HCT116 (cell line): ENCODE data around the gene GDPD5.

Experiments
- CEBPB ChIP-seq: IDR thresholded peaks from 2 replicates; pipeline ENCODE4 v1.6.1; 2012; ENCODE audit warnings: low read depth
- ELF1 ChIP-seq: IDR thresholded peaks from 2 replicates; pipeline ENCODE4 v1.6.1; 2012; ENCODE audit warnings: low read depth, borderline replicate concordance
- EZH2 ChIP-seq: fragments of 200-600 bp; sonication (generic); IDR thresholded peaks from 2 replicates; pipeline ENCODE4 v1.6.1; 2017; ENCODE audit warnings: antibody characterized with exemption, mixed run types
- FOSL1 ChIP-seq: IDR thresholded peaks from 2 replicates; pipeline ENCODE4 v1.6.1; 2012; ENCODE audit warnings: low read depth
- JUND ChIP-seq: IDR thresholded peaks from 2 replicates; pipeline ENCODE4 v1.6.1; 2012
- POLR2A ChIP-seq: IDR thresholded peaks from 2 replicates; pipeline ENCODE4 v1.7.0; 2011; ENCODE audit warnings: borderline replicate concordance; ENCODE audit not compliant: insufficient read depth, insufficient read length; ENCODE audit errors: extremely low read depth
- POLR2AphosphoS5 ChIP-seq: IDR thresholded peaks from 2 replicates; pipeline ENCODE4 v1.6.1; 2011; ENCODE audit warnings: mild to moderate bottlenecking, low read depth, low read length, moderate library complexity
- RAD21 ChIP-seq: IDR thresholded peaks from 2 replicates; pipeline ENCODE4 v1.6.1; 2012; ENCODE audit warnings: low read depth, mild to moderate bottlenecking
- SIN3A ChIP-seq: IDR thresholded peaks from 2 replicates; pipeline ENCODE4 v1.6.1; 2012; ENCODE audit warnings: low read depth
- ZFX ChIP-seq: fragments of 450-650 bp; IDR thresholded peaks from 2 replicates; pipeline ENCODE4 v1.6.1; 2017
- ZNF274 ChIP-seq: fragments of 200-500 bp; sonication (Bioruptor generic); IDR thresholded peaks from 2 replicates; pipeline ENCODE4 v1.6.1; 2014; ENCODE audit warnings: mild to moderate bottlenecking, low read depth, low read length, inconsistent platforms
- TF ChIP-seq, protein P1 (sequence below), 3 experiments: fragments of 200-600 bp in 1 of 3; sonication (generic) in 1 of 3; IDR thresholded peaks in 2 of 3; conservative IDR thresholded peaks in 1 of 3; 2 replicates each; pipeline ENCODE4 v1.5.1; 2012 to 2017; ENCODE audit warnings: low read depth in 2 of 3, low read length in 2 of 3, antibody characterized with exemption in 1 of 3, borderline replicate concordance in 1 of 3, control low read depth in 1 of 3, mild to moderate bottlenecking in 1 of 3, mixed read lengths in 1 of 3, mixed run types in 1 of 3, moderate library complexity in 1 of 3; ENCODE audit not compliant: insufficient read depth in 1 of 3
- TF ChIP-seq, protein P2 (sequence below): IDR thresholded peaks from 2 replicates; pipeline ENCODE4 v1.6.1; 2012; ENCODE audit warnings: low read depth
- TF ChIP-seq, protein P3 (sequence below): IDR thresholded peaks from 2 replicates; pipeline ENCODE4 v1.6.1; 2012

DNA sequence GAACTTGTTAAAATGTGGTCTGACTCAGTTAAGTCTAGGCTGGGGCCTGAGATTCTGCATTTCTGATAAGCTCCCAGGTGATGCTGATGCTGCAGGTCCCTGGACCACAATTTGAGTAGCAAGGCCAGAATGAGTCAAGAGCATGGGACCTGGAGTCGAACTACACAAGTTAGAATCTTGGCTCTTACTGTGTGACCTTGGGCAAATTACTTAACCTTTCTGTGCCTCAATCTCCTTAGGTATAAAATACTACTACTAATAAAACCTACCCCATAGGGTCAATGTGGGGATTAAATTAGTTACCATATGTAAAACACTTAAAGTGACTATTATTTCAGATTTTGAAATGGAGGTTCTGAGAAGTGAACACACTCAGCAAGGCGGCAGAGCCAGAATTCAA lies 34.3 kb downstream of the GDPD5 start:
- TF ChIP-seq, protein P1, sequence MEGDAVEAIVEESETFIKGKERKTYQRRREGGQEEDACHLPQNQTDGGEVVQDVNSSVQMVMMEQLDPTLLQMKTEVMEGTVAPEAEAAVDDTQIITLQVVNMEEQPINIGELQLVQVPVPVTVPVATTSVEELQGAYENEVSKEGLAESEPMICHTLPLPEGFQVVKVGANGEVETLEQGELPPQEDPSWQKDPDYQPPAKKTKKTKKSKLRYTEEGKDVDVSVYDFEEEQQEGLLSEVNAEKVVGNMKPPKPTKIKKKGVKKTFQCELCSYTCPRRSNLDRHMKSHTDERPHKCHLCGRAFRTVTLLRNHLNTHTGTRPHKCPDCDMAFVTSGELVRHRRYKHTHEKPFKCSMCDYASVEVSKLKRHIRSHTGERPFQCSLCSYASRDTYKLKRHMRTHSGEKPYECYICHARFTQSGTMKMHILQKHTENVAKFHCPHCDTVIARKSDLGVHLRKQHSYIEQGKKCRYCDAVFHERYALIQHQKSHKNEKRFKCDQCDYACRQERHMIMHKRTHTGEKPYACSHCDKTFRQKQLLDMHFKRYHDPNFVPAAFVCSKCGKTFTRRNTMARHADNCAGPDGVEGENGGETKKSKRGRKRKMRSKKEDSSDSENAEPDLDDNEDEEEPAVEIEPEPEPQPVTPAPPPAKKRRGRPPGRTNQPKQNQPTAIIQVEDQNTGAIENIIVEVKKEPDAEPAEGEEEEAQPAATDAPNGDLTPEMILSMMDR (IDR thresholded peaks at IDR 0.05 in 2 of 3, conservative IDR thresholded peaks at IDR 0.05 in 1 of 3; ENCODE audit: borderline replicate concordance in 1 of 3, insufficient read depth in 1 of 3, low read depth in 2 of 3, low read length in 2 of 3): no peak
- TF ChIP-seq ZNF274: no peak
- TF ChIP-seq POLR2A: no peak
- TF ChIP-seq CEBPB: no peak
- TF ChIP-seq FOSL1: no peak
- TF ChIP-seq ZFX: no peak
- TF ChIP-seq, protein P2, sequence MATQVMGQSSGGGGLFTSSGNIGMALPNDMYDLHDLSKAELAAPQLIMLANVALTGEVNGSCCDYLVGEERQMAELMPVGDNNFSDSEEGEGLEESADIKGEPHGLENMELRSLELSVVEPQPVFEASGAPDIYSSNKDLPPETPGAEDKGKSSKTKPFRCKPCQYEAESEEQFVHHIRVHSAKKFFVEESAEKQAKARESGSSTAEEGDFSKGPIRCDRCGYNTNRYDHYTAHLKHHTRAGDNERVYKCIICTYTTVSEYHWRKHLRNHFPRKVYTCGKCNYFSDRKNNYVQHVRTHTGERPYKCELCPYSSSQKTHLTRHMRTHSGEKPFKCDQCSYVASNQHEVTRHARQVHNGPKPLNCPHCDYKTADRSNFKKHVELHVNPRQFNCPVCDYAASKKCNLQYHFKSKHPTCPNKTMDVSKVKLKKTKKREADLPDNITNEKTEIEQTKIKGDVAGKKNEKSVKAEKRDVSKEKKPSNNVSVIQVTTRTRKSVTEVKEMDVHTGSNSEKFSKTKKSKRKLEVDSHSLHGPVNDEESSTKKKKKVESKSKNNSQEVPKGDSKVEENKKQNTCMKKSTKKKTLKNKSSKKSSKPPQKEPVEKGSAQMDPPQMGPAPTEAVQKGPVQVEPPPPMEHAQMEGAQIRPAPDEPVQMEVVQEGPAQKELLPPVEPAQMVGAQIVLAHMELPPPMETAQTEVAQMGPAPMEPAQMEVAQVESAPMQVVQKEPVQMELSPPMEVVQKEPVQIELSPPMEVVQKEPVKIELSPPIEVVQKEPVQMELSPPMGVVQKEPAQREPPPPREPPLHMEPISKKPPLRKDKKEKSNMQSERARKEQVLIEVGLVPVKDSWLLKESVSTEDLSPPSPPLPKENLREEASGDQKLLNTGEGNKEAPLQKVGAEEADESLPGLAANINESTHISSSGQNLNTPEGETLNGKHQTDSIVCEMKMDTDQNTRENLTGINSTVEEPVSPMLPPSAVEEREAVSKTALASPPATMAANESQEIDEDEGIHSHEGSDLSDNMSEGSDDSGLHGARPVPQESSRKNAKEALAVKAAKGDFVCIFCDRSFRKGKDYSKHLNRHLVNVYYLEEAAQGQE: no peak
- no peak for TF ChIP-seq JUND
- no peak for TF ChIP-seq POLR2AphosphoS5
- TF ChIP-seq, protein P3, sequence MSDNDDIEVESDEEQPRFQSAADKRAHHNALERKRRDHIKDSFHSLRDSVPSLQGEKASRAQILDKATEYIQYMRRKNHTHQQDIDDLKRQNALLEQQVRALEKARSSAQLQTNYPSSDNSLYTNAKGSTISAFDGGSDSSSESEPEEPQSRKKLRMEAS: no peak
- TF ChIP-seq RAD21: no peak
- no peak for TF ChIP-seq EZH2
- TF ChIP-seq SIN3A: no peak
- TF ChIP-seq ELF1: no peak
